ENCODE results near the gene CDH23. TPM values are rescaled to one million over a fixed set of nuclear protein-coding genes. Genes with fewer than 3 reads are reported as not detected.

The CDH23 gene
- total RNA-seq, 2 donors from 2014 or later: 28.5 to 58.7 TPM

DNA sequence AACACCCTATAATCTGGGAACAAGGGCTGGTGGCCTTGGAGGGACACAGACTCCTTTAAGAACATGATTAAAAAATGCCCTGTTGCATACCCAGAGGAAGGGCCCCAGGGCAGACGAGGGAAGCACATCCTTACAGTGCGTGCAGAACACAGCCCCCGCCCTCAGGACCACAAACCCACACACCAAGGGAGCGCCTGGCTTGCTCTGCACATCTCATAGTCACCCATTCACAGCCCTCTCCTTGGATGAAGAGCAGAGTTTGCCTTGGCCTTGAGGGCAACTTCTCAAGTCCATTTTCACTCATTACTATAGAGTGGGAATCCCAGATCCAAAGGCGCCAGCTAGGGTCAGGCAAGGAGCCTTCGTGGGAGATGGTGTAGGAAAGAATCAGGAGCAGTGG lies 382.9 kb downstream of the CDH23 start:
- intact Hi-C loops (cut with DNase I): loop anchor here (10.0 kb wide), 1 partner anchor 445 kb away; no protein-coding TSS in a partner anchor
- TF ChIP-seq POLR2A (IDR thresholded peaks at IDR 0.05): no peak
- H3K4me1 ChIP-seq: no peaks in the 10 kb centered on the region
- WGBS, 2 donors: 82 to 92% methylated on average over 6 of the region's 6 CpGs
- no peak for ATAC-seq
- no peak overlapping the region for H3K27ac ChIP-seq
- no peak for DNase-seq
- no peaks in the 10 kb centered on the region for H3K9me3 ChIP-seq
- no peak overlapping the region for H3K4me3 ChIP-seq
- H3K36me3 ChIP-seq (replicated peaks in 1 of 2; ENCODE audit: insufficient read depth in 1 of 2, low read depth in 2 of 2): no peaks in the 10 kb centered on the region
- H3K27me3 ChIP-seq: no peaks in the 10 kb centered on the region

DNA sequence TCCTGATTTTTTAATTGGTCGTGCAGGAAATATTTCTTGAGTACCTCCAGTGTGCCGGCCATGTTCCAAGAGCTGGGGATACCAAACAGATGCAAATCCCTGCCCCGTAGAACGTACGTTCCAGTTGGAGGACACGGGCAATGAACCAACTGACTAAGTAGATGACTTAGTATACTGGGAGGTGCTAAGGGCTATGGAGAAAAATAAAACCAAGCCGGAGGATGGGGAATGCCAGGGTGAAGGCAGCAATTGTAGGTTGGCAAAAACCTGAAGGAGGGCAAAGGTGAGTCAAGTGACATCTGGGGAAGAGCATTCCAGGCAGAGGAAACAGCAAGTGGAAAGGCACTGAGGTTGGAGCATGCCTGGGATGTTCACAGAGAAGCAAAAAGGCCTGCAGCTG lies 383.4 kb downstream of the CDH23 start:
- Histone ChIP-seq H3K9me3 (no peaks in the 10 kb centered on the region), H3K36me3 (replicated peaks in 1 of 2; ENCODE audit: insufficient read depth in 1 of 2, low read depth in 2 of 2) (no peaks in the 10 kb centered on the region), H3K27me3 (no peaks in the 10 kb centered on the region), H3K27ac (no peak overlapping the region), H3K4me1 (no peaks in the 10 kb centered on the region), H3K4me3 (no peak overlapping the region)
- no peak for ATAC-seq
- no peak for DNase-seq
- 78 to 83% methylated on average over 7 of the region's 7 CpGs for WGBS, 2 donors
- TF ChIP-seq POLR2A (IDR thresholded peaks at IDR 0.05): no peak
- TF ChIP-seq, protein P1, sequence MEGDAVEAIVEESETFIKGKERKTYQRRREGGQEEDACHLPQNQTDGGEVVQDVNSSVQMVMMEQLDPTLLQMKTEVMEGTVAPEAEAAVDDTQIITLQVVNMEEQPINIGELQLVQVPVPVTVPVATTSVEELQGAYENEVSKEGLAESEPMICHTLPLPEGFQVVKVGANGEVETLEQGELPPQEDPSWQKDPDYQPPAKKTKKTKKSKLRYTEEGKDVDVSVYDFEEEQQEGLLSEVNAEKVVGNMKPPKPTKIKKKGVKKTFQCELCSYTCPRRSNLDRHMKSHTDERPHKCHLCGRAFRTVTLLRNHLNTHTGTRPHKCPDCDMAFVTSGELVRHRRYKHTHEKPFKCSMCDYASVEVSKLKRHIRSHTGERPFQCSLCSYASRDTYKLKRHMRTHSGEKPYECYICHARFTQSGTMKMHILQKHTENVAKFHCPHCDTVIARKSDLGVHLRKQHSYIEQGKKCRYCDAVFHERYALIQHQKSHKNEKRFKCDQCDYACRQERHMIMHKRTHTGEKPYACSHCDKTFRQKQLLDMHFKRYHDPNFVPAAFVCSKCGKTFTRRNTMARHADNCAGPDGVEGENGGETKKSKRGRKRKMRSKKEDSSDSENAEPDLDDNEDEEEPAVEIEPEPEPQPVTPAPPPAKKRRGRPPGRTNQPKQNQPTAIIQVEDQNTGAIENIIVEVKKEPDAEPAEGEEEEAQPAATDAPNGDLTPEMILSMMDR (IDR thresholded peaks at IDR 0.05): no peak
- intact Hi-C loops (cut with DNase I): loop anchor here (10.0 kb wide), 1 partner anchor 445 kb away; no protein-coding TSS in a partner anchor

DNA sequence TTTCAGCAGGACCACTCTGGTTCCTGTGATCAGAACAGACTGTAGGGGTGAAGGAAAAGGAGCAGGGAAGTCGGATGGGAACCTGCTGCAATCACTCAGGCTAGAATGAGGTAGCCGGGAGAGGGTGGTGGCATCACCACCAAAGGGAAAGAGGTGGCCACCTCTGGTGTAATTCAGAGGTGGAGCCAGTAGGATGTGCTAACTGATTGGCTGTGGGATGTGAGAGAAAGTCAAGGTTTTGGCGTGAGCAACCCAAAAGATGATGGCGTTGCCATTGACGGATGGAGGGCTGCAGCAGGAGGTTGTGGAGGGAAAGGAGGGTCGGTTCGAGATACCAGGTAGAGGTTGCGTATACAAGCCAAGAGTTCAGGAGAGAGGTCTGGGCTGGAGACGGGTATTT lies 384.0 kb downstream of the CDH23 start:
- no peaks in the 10 kb centered on the region for H3K9me3 ChIP-seq
- no peak overlapping the region for H3K27ac ChIP-seq
- H3K36me3 ChIP-seq (replicated peaks in 1 of 2; ENCODE audit: insufficient read depth in 1 of 2, low read depth in 2 of 2): no peaks in the 10 kb centered on the region
- H3K4me1 ChIP-seq: no peaks in the 10 kb centered on the region
- ATAC-seq (no peak), DNase-seq (no peak)
- TF ChIP-seq, protein P1 (IDR thresholded peaks at IDR 0.05): no peak
- no peak for TF ChIP-seq POLR2A (IDR thresholded peaks at IDR 0.05)
- WGBS, 2 donors: 80 to 82% methylated on average over 9 of the region's 9 CpGs
- intact Hi-C loops (cut with DNase I): loop anchor here (10.0 kb wide), 1 partner anchor 446 kb away; no protein-coding TSS in a partner anchor
- H3K4me3 ChIP-seq: no peak overlapping the region
- H3K27me3 ChIP-seq: no peaks in the 10 kb centered on the region

DNA sequence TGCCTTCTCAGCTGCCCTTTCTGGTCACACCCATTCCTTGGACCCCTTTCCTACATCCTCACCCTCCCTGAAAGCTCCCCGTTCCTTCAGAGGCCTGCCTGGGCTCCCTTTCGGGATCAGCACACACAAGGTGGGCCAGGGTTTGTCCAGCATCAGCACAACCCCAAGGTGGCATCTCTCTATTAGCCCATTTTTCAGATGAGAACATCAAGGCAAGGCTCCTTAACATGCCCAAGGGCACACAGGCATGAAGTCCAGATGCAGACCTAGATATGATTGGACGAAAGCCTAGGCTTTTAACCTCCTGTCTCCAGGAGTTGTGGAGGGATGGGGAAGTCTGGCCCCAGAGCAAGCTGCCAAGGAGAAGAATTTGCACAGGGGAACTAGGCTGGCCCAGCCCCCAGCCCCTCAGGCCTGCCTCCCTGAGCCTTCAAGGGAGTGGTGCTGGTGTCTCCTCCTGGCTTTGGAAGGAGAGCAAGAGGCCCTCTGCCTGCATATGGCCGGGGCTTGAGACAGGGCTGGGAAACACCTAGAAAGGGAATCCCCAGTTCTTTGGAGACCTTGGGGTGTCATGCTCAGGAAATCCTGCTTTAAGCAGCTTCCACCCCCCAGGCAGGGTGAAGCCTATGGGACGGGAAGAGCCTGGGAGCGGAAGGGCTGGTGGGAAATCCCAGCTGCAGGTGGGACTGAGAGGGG lies 385.6 kb downstream of the CDH23 start:
- H3K9me3 ChIP-seq: no peaks in the 10 kb centered on the region
- no peak overlapping the region for H3K4me3 ChIP-seq
- H3K27me3 ChIP-seq: no peaks in the 10 kb centered on the region
- H3K27ac ChIP-seq: no peak overlapping the region
- intact Hi-C loops (cut with DNase I): loop anchor here (10.0 kb wide), 1 partner anchor 448 kb away; no protein-coding TSS in a partner anchor
- ATAC-seq: no peak
- H3K36me3 ChIP-seq (replicated peaks in 1 of 2; ENCODE audit: insufficient read depth in 1 of 2, low read depth in 2 of 2): no peaks in the 10 kb centered on the region
- DNase-seq: no peak
- no peaks in the 10 kb centered on the region for H3K4me1 ChIP-seq
- TF ChIP-seq POLR2A (IDR thresholded peaks at IDR 0.05): no peak
- 60 to 67% methylated on average over 5 to 6 of the region's 6 CpGs for WGBS, 2 donors

DNA sequence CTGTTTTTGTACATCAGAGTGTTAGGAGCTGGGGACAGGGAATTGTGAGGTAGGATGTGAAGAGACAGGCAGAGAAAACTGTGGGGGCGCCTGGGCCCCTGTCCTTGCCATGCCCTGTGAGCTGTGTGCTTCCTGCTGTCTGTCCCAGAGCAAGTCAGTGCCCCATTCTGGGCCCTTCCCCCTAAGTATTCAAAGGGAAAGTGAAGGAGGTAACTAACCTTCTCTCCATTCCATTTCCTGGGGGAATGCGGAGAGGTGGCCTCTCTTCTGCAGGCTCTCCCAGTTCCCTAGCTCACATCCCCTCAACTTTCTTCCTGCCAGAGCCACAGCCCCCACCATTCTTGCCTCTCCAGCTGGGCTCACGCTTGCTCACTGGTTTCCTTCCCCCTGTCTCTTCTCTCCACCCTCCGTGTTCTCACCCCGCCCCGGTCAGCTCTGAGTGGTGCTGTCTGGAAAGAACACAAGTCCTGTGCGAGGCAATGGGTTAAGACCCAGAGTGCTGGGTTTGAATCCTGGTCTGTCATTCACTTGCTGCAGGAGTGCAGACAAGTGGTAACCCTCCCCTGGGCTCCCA lies 386.3 kb downstream of the CDH23 start:
- intact Hi-C loops (cut with DNase I): loop anchor here (10.0 kb wide), 1 partner anchor 448 kb away; no protein-coding TSS in a partner anchor
- TF ChIP-seq, protein P1 (IDR thresholded peaks at IDR 0.05): no peak
- TF ChIP-seq POLR2A (IDR thresholded peaks at IDR 0.05): no peak
- no peak for DNase-seq
- Histone ChIP-seq H3K4me3 (no peak overlapping the region), H3K27ac (no peak overlapping the region), H3K4me1 (no peaks in the 10 kb centered on the region), H3K27me3 (no peaks in the 10 kb centered on the region), H3K36me3 (replicated peaks in 1 of 2; ENCODE audit: insufficient read depth in 1 of 2, low read depth in 2 of 2) (no peaks in the 10 kb centered on the region), H3K9me3 (no peaks in the 10 kb centered on the region)
- 51 to 63% methylated on average over 6 to 7 of the region's 7 CpGs for WGBS, 2 donors
- no peak for ATAC-seq
